COLO668 (cell line): ENCODE results near the gene CROCC2.

Experiments used
- DNase-seq: peaks from one replicate; lab custom pipeline; 2025; ENCODE audit not compliant: unreplicated experiment; lab: John Stamatoyannopoulos, UW

Gene CROCC2

GRCh38 chr2:240891492-240892340 lies 14.4 kb upstream of the CROCC2 start:
- no peak for DNase-seq

GRCh38 chr2:240892356-240892755 lies 13.8 kb upstream of the CROCC2 start:
- no peak for DNase-seq

- DNase-seq, result no peak
Measured at GRCh38 chr2:240892925-240893324, 13.2 kb upstream of the CROCC2 start.

- peak; percentile 43 for DNase-seq
Measured at GRCh38 chr2:240893363-240893844, 12.7 kb upstream of the CROCC2 start.

- DNase-seq, result no peak
Measured at GRCh38 chr2:240894006-240894405, 12.1 kb upstream of the CROCC2 start.

- no peak for DNase-seq
Measured at GRCh38 chr2:240894836-240895558, 11.1 kb upstream of the CROCC2 start.

GRCh38 chr2:240895656-240896388 lies 10.3 kb upstream of the CROCC2 start, which contains the start of gene MAB21L4:
TSS of gene MAB21L4 (minus strand) at chr2:240896156. CDS start at chr2:240895997, 159 bp downstream.
- DNase-seq, result peak; percentile 86

GRCh38 chr2:240896394-240896793 lies 9.7 kb upstream of the CROCC2 start:
- DNase-seq, result no peak

- DNase-seq, result peak; percentile 93
Measured at GRCh38 chr2:240896871-240897692, 9.1 kb upstream of the CROCC2 start.

GRCh38 chr2:240898108-240898730 lies 7.9 kb upstream of the CROCC2 start:
- DNase-seq, result no peak

- no peak for DNase-seq
Measured at GRCh38 chr2:240898731-240899467, 7.2 kb upstream of the CROCC2 start.

- no peak for DNase-seq
Measured at GRCh38 chr2:240899468-240899865, 6.7 kb upstream of the CROCC2 start.

GRCh38 chr2:240900141-240900860 lies 5.8 kb upstream of the CROCC2 start:
- no peak for DNase-seq

GRCh38 chr2:240901986-240902614 lies 4.0 kb upstream of the CROCC2 start:
- no peak for DNase-seq

GRCh38 chr2:240902615-240903041 lies 3.5 kb upstream of the CROCC2 start:
- no peak for DNase-seq

GRCh38 chr2:240903191-240904060 lies 2.7 kb upstream of the CROCC2 start:
- DNase-seq, result no peak
